ENCODE measurements around the gene RAB20. TPM values are rescaled to one million over a fixed set of nuclear protein-coding genes. Genes with fewer than 3 reads are reported as not detected.

RAB20 gene
- polyA plus RNA-seq, 4 donors, result 24.2 to 63.0 (median 47.8) TPM

- Histone ChIP-seq H3K4me3 (ENCODE audit: low read depth in 1 of 3, low read length in 3 of 3) (no peak overlapping the region), H3K4me1 (ENCODE audit: control insufficient read depth in 3 of 3, insufficient read depth in 2 of 3, low read depth in 1 of 3, low read length in 2 of 3) (peaks cover 3 to 37% (median 9%) of the 10 kb centered on the region in 3 donors), H3K9me3 (ENCODE audit: control insufficient read depth in 2 of 2, insufficient read depth in 1 of 2, low read depth in 1 of 2, low read length in 1 of 2) (peaks cover 0 to 4% of the 10 kb centered on the region in 2 donors), H3K27ac (ENCODE audit: low read depth in 1 of 3, low read length in 2 of 3) (peak overlapping the region; percentile 37 to 86 (median 74)), H3K27me3 (ENCODE audit: control insufficient read depth in 3 of 3, insufficient read depth in 3 of 3, low read length in 3 of 3) (no peaks in the 10 kb centered on the region), H3K36me3 (ENCODE audit: control insufficient read depth in 3 of 3, insufficient read depth in 2 of 3, low read depth in 1 of 3, low read length in 3 of 3) (peaks cover 0 to 48% (median 4%) of the 10 kb centered on the region in 3 donors)
- FAIRE-seq (no peak), DNase-seq (peak; percentile 67 to 72)
- WGBS, 3 donors, result 36 to 69% (median 57%) methylated on average over 16 of the region's 16 CpGs
Observed at GRCh38 chr13:110555601-110556223, 5.8 kb downstream of the RAB20 start.

GRCh38 chr13:110554946-110555345 is 6.6 kb downstream of the RAB20 start:
- Histone ChIP-seq H3K36me3 (ENCODE audit: control insufficient read depth in 3 of 3, insufficient read depth in 2 of 3, low read depth in 1 of 3, low read length in 3 of 3) (peaks cover 0 to 52% (median 4%) of the 10 kb centered on the region in 3 donors), H3K27ac (ENCODE audit: low read depth in 1 of 3, low read length in 2 of 3) (peak overlapping the region in 2 of 3 donors; percentile 74 to 86), H3K27me3 (ENCODE audit: control insufficient read depth in 3 of 3, insufficient read depth in 3 of 3, low read length in 3 of 3) (no peaks in the 10 kb centered on the region), H3K9me3 (ENCODE audit: control insufficient read depth in 2 of 2, insufficient read depth in 1 of 2, low read depth in 1 of 2, low read length in 1 of 2) (peaks cover 0 to 4% of the 10 kb centered on the region in 2 donors), H3K4me3 (ENCODE audit: low read depth in 1 of 3, low read length in 3 of 3) (no peak overlapping the region), H3K4me1 (ENCODE audit: control insufficient read depth in 3 of 3, insufficient read depth in 2 of 3, low read depth in 1 of 3, low read length in 2 of 3) (peaks cover 3 to 37% (median 9%) of the 10 kb centered on the region in 3 donors)
- DNase-seq (no peak), FAIRE-seq (no peak)
- WGBS, 3 donors, result 77 to 87% (median 77%) methylated on average over 15 of the region's 16 CpGs

GRCh38 chr13:110554227-110554836 is 7.2 kb downstream of the RAB20 start:
- no peak for FAIRE-seq
- no peak overlapping the region for H3K27ac ChIP-seq (ENCODE audit: low read depth in 1 of 3, low read length in 2 of 3)
- DNase-seq, result no peak
- H3K36me3 ChIP-seq (ENCODE audit: control insufficient read depth in 3 of 3, insufficient read depth in 2 of 3, low read depth in 1 of 3, low read length in 3 of 3), result peaks cover 0 to 54% (median 4%) of the 10 kb centered on the region in 3 donors
- no peaks in the 10 kb centered on the region for H3K27me3 ChIP-seq (ENCODE audit: control insufficient read depth in 3 of 3, insufficient read depth in 3 of 3, low read length in 3 of 3)
- 54 to 77% (median 77%) methylated on average over 8 of the region's 8 CpGs for WGBS, 3 donors
- H3K9me3 ChIP-seq (ENCODE audit: control insufficient read depth in 2 of 2, insufficient read depth in 1 of 2, low read depth in 1 of 2, low read length in 1 of 2), result peaks cover 0 to 4% of the 10 kb centered on the region in 2 donors
- no peak overlapping the region for H3K4me3 ChIP-seq (ENCODE audit: low read depth in 1 of 3, low read length in 3 of 3)
- H3K4me1 ChIP-seq (ENCODE audit: control insufficient read depth in 3 of 3, insufficient read depth in 2 of 3, low read depth in 1 of 3, low read length in 2 of 3), result peaks cover 3 to 35% (median 9%) of the 10 kb centered on the region in 3 donors

GRCh38 chr13:110553417-110553816 is 8.1 kb downstream of the RAB20 start:
- FAIRE-seq (no peak), DNase-seq (no peak)
- no peak overlapping the region for H3K4me3 ChIP-seq (ENCODE audit: low read depth in 1 of 3, low read length in 3 of 3)
- H3K27me3 ChIP-seq (ENCODE audit: control insufficient read depth in 3 of 3, insufficient read depth in 3 of 3, low read length in 3 of 3), result no peaks in the 10 kb centered on the region
- no peak overlapping the region for H3K27ac ChIP-seq (ENCODE audit: low read depth in 1 of 3, low read length in 2 of 3)
- 70 to 74% (median 73%) methylated on average over 4 of the region's 4 CpGs for WGBS, 3 donors
- peaks cover 0 to 4% of the 10 kb centered on the region in 2 donors for H3K9me3 ChIP-seq (ENCODE audit: control insufficient read depth in 2 of 2, insufficient read depth in 1 of 2, low read depth in 1 of 2, low read length in 1 of 2)
- H3K36me3 ChIP-seq (ENCODE audit: control insufficient read depth in 3 of 3, insufficient read depth in 2 of 3, low read depth in 1 of 3, low read length in 3 of 3), result peaks cover 0 to 55% (median 4%) of the 10 kb centered on the region in 3 donors
- peaks cover 3 to 34% (median 6%) of the 10 kb centered on the region in 3 donors for H3K4me1 ChIP-seq (ENCODE audit: control insufficient read depth in 3 of 3, insufficient read depth in 2 of 3, low read depth in 1 of 3, low read length in 2 of 3)

GRCh38 chr13:110552767-110553166 is 8.8 kb downstream of the RAB20 start:
- no peak overlapping the region for H3K4me3 ChIP-seq (ENCODE audit: low read depth in 1 of 3, low read length in 3 of 3)
- H3K9me3 ChIP-seq (ENCODE audit: control insufficient read depth in 2 of 2, insufficient read depth in 1 of 2, low read depth in 1 of 2, low read length in 1 of 2), result peaks cover 0 to 4% of the 10 kb centered on the region in 2 donors
- peaks cover 3 to 34% (median 6%) of the 10 kb centered on the region in 3 donors for H3K4me1 ChIP-seq (ENCODE audit: control insufficient read depth in 3 of 3, insufficient read depth in 2 of 3, low read depth in 1 of 3, low read length in 2 of 3)
- H3K36me3 ChIP-seq (ENCODE audit: control insufficient read depth in 3 of 3, insufficient read depth in 2 of 3, low read depth in 1 of 3, low read length in 3 of 3), result peaks cover 0 to 51% (median 4%) of the 10 kb centered on the region in 3 donors
- FAIRE-seq (no peak), DNase-seq (no peak)
- H3K27ac ChIP-seq (ENCODE audit: low read depth in 1 of 3, low read length in 2 of 3), result no peak overlapping the region
- H3K27me3 ChIP-seq (ENCODE audit: control insufficient read depth in 3 of 3, insufficient read depth in 3 of 3, low read length in 3 of 3), result no peaks in the 10 kb centered on the region
- WGBS, 3 donors, result 93 to 96% (median 94%) methylated on average over 9 of the region's 9 CpGs

- 24 to 52% (median 35%) methylated on average over 11 of the region's 11 CpGs for WGBS, 3 donors
- no peak for DNase-seq
Observed at GRCh38 chr13:110551284-110551683, 10.2 kb downstream of the RAB20 start.

GRCh38 chr13:110549795-110550160 is 11.7 kb downstream of the RAB20 start:
- 94 to 97% (median 95%) methylated on average over 11 of the region's 11 CpGs for WGBS, 3 donors
- H3K4me3 ChIP-seq (ENCODE audit: low read depth in 1 of 3, low read length in 3 of 3), result no peak overlapping the region
- no peak for FAIRE-seq
- DNase-seq, result no peak
- peaks cover 2 to 12% (median 4%) of the 10 kb centered on the region in 3 donors for H3K4me1 ChIP-seq (ENCODE audit: control insufficient read depth in 3 of 3, insufficient read depth in 2 of 3, low read depth in 1 of 3, low read length in 2 of 3)
- H3K27ac ChIP-seq (ENCODE audit: low read depth in 1 of 3, low read length in 2 of 3), result no peak overlapping the region
- H3K27me3 ChIP-seq (ENCODE audit: control insufficient read depth in 3 of 3, insufficient read depth in 3 of 3, low read length in 3 of 3), result no peaks in the 10 kb centered on the region
- peaks cover 0 to 40% (median 0%) of the 10 kb centered on the region in 3 donors for H3K36me3 ChIP-seq (ENCODE audit: control insufficient read depth in 3 of 3, insufficient read depth in 2 of 3, low read depth in 1 of 3, low read length in 3 of 3)
- no peaks in the 10 kb centered on the region for H3K9me3 ChIP-seq (ENCODE audit: control insufficient read depth in 2 of 2, insufficient read depth in 1 of 2, low read depth in 1 of 2, low read length in 1 of 2)

More at GRCh38 chr13:110551284-110551683, 10.2 kb downstream of the RAB20 start:
- Histone ChIP-seq H3K4me1 (ENCODE audit: control insufficient read depth in 3 of 3, insufficient read depth in 2 of 3, low read depth in 1 of 3, low read length in 2 of 3) (peaks cover 2 to 27% (median 6%) of the 10 kb centered on the region in 3 donors), H3K36me3 (ENCODE audit: control insufficient read depth in 3 of 3, insufficient read depth in 2 of 3, low read depth in 1 of 3, low read length in 3 of 3) (peaks cover 0 to 50% (median 0%) of the 10 kb centered on the region in 3 donors), H3K4me3 (ENCODE audit: low read depth in 1 of 3, low read length in 3 of 3) (no peak overlapping the region), H3K9me3 (ENCODE audit: control insufficient read depth in 2 of 2, insufficient read depth in 1 of 2, low read depth in 1 of 2, low read length in 1 of 2) (no peaks in the 10 kb centered on the region), H3K27ac (ENCODE audit: low read depth in 1 of 3, low read length in 2 of 3) (peak overlapping the region in 1 of 3 donors; percentile 18), H3K27me3 (ENCODE audit: control insufficient read depth in 3 of 3, insufficient read depth in 3 of 3, low read length in 3 of 3) (no peaks in the 10 kb centered on the region)
- no peak for FAIRE-seq

GRCh38 chr13:110548891-110549794 is 12.4 kb downstream of the RAB20 start:
- DNase-seq, result no peak
- Histone ChIP-seq H3K4me1 (ENCODE audit: control insufficient read depth in 3 of 3, insufficient read depth in 2 of 3, low read depth in 1 of 3, low read length in 2 of 3) (peaks cover 0 to 9% (median 4%) of the 10 kb centered on the region in 3 donors), H3K36me3 (ENCODE audit: control insufficient read depth in 3 of 3, insufficient read depth in 2 of 3, low read depth in 1 of 3, low read length in 3 of 3) (peaks cover 0 to 34% (median 0%) of the 10 kb centered on the region in 3 donors), H3K27ac (ENCODE audit: low read depth in 1 of 3, low read length in 2 of 3) (no peak overlapping the region), H3K27me3 (ENCODE audit: control insufficient read depth in 3 of 3, insufficient read depth in 3 of 3, low read length in 3 of 3) (no peaks in the 10 kb centered on the region), H3K4me3 (ENCODE audit: low read depth in 1 of 3, low read length in 3 of 3) (no peak overlapping the region), H3K9me3 (ENCODE audit: control insufficient read depth in 2 of 2, insufficient read depth in 1 of 2, low read depth in 1 of 2, low read length in 1 of 2) (no peaks in the 10 kb centered on the region)
- WGBS, 3 donors, result 76 to 83% (median 81%) methylated on average over 7 of the region's 7 CpGs
- no peak for FAIRE-seq
